KOPT-K1 (cell line): ENCODE measurements around the gene CBLN3.

Source experiments
- H3K27ac ChIP-seq: fragments of 200-600 bp; sonication (generic); 2 replicates; pipeline ENCODE4 v1.5.1; 2016; ENCODE audit warnings: antibody characterized with exemption, mild to moderate bottlenecking, low read depth, low read length; ENCODE audit not compliant: poor library complexity, severe bottlenecking
- H3K36me3 ChIP-seq: fragments of 200-600 bp; sonication (generic); 2 replicates; pipeline ENCODE4 v1.5.1; 2017; ENCODE audit warnings: antibody characterized with exemption, mild to moderate bottlenecking, low read length, moderate library complexity; ENCODE audit not compliant: insufficient read depth
- H3K9me3 ChIP-seq: fragments of 200-600 bp; sonication (generic); 2 replicates; pipeline ENCODE4 v1.5.1; 2017; ENCODE audit warnings: antibody characterized with exemption, low read length, mild to moderate bottlenecking; ENCODE audit not compliant: insufficient read depth, poor library complexity, severe bottlenecking

Gene CBLN3

DNA sequence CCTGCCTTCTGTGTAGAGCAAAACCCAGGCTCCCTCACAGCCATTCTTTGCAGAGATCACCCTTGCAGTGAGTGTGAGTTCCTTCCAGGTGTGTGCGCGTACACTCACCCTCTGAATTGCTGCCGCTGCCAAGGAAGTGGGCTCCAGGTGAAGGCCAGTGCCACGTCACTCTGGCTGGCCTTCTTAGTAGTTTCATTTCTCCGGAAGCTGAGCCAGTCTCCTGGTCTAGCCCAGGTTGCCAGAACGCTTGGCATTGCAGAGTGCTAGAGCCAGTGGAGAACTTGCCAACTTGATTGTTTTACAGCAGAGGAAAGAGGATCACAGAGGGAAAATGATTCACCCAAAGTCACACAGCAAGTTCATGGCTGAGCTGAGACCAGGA is 11.0 kb downstream of the CBLN3 start:
- Histone ChIP-seq H3K9me3 (no peaks in the 10 kb centered on the region), H3K27ac (no peak overlapping the region), H3K36me3 (no peaks in the 10 kb centered on the region)

GRCh38 chr14:24417832-24418491 is 11.5 kb downstream of the CBLN3 start:
- Histone ChIP-seq H3K36me3 (no peaks in the 10 kb centered on the region), H3K27ac (no peak overlapping the region), H3K9me3 (no peaks in the 10 kb centered on the region)

GRCh38 chr14:24416932-24417619 is 12.4 kb downstream of the CBLN3 start:
- H3K27ac ChIP-seq: no peak overlapping the region
- H3K36me3 ChIP-seq: no peaks in the 10 kb centered on the region
- no peaks in the 10 kb centered on the region for H3K9me3 ChIP-seq

GRCh38 chr14:24416254-24416931 is 13.1 kb downstream of the CBLN3 start:
- no peaks in the 10 kb centered on the region for H3K9me3 ChIP-seq
- no peak overlapping the region for H3K27ac ChIP-seq

GRCh38 chr14:24415421-24416253 is 13.8 kb downstream of the CBLN3 start:
- Histone ChIP-seq H3K9me3 (no peaks in the 10 kb centered on the region), H3K36me3 (no peaks in the 10 kb centered on the region), H3K27ac (no peak overlapping the region)

More at GRCh38 chr14:24416254-24416931, 13.1 kb downstream of the CBLN3 start:
- H3K36me3 ChIP-seq: no peaks in the 10 kb centered on the region

DNA sequence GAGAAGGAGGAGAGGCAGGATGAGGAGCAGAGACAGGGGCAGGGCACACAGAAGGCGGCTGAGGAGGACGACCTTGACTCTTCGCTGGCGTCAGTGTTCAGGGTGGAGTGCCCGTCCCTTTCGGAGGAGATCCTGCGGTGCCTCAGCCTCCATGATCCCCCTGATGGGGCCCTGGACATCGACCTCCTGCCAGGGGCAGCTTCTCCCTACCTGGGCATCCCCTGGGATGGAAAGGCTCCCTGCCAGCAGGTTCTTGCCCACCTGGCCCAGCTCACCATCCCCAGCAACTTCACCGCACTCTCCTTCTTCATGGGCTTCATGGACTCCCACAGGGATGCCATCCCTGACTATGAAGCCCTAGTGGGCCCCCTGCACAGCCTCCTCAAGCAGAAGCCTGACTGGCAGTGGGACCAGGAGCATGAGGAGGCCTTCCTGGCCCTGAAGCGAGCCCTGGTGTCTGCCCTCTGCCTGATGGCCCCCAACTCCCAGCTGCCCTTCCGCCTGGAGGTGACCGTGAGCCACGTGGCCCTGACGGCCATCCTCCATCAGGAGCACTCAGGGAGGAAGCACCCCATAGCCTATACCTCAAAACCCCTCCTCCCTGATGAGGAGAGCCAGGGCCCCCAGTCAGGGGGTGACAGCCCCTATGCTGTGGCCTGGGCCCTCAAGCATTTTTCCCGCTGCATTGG is 14.6 kb downstream of the CBLN3 start:
- no peaks in the 10 kb centered on the region for H3K9me3 ChIP-seq
- H3K27ac ChIP-seq: no peak overlapping the region
- no peaks in the 10 kb centered on the region for H3K36me3 ChIP-seq

GRCh38 chr14:24414077-24414476 is 15.4 kb downstream of the CBLN3 start:
- Histone ChIP-seq H3K27ac (no peak overlapping the region), H3K9me3 (no peaks in the 10 kb centered on the region), H3K36me3 (no peaks in the 10 kb centered on the region)

DNA sequence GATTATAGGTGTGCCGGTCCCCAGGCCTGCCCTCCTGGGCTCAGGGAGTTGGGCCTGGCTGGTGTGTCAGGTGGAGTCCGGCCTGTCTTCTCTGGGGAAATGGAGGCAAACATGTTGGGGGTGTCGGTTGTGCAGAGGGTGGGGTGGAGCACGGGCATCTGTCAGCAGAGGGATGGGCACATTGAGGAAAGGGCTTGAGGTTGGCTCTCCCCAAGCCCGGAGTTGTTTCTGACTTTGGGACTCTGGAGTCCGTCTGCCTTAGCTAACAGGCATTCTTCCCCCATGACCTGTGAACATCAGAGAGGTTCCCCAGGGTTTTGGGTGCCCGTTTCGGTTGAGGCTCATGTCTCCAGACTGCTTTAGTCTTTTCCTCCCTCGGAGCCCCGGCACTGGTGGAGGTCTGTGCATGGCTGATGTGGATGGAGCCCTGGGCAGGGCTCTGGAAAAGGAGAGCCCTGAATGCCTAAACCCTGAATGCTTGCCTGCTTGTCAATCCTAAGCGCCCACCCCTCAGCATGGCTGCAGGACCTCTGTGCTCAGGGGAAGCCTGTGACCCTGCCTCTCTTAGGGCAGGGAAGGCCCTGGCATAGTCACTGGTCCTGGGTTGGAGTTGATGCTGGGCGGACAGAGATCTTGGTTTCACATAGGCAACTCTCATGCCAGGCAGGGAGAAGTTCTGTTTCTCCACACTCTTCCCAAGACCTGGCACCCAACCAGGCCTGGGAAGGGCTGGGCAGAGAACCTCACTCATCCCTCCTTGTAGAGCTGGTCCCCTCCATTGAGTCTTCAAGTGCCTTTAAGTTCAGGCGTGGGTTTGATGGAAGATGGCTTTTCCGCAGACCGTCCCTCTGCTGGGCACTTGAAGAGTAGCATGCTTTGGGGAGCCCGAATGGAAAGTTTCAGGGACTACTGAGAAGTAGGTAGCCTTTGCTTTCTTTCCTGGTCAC is 17.8 kb downstream of the CBLN3 start:
- no peaks in the 10 kb centered on the region for H3K36me3 ChIP-seq
- H3K9me3 ChIP-seq: no peaks in the 10 kb centered on the region
- no peak overlapping the region for H3K27ac ChIP-seq

- Histone ChIP-seq H3K36me3 (no peaks in the 10 kb centered on the region), H3K27ac (no peak overlapping the region), H3K9me3 (no peaks in the 10 kb centered on the region)
Measured at GRCh38 chr14:24409956-24410355, 19.5 kb downstream of the CBLN3 start.

- Histone ChIP-seq H3K36me3 (no peaks in the 10 kb centered on the region), H3K9me3 (no peaks in the 10 kb centered on the region), H3K27ac (no peak overlapping the region)
Measured at GRCh38 chr14:24409192-24409591, 20.3 kb downstream of the CBLN3 start.

- H3K9me3 ChIP-seq: no peaks in the 10 kb centered on the region
- H3K27ac ChIP-seq: no peak overlapping the region
- H3K36me3 ChIP-seq: no peaks in the 10 kb centered on the region
Measured at GRCh38 chr14:24408764-24409163, 20.7 kb downstream of the CBLN3 start.

DNA sequence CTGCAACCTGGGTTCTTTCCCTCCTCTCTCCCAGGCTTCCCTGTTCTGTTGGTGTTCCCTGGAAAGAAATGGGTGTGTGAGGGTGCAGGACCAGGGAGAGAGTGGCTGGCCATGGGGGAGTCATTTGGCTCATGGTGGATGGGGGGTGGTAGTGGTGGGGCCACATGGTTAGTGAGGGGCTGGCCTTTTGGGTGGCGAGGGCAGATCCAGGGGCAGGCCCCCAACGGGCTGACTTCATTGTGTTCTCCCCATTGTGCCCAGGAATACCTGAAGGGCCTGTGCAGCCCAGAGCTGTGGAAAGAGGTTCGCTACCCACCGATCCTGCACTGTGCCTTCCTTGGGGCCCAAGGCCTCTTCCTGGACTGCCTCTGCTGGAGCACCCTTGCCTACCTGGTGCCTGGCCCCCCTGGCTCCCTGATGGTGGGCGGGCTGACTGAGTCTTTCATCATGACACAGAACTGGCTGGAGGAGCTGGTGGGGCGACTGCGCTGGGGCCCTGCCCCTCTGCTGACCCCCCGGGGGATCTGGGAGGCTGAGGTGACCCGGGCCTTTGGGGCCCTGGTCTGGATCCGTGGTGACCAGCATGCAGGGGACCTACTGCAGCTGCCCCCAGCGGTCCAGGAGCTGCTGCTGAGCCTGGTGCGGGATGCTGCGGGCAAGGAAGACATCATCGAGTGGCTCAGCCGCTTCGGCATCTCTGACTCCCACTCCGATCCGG is 21.7 kb downstream of the CBLN3 start:
- H3K27ac ChIP-seq: no peak overlapping the region
- H3K36me3 ChIP-seq: no peaks in the 10 kb centered on the region
- no peaks in the 10 kb centered on the region for H3K9me3 ChIP-seq

DNA sequence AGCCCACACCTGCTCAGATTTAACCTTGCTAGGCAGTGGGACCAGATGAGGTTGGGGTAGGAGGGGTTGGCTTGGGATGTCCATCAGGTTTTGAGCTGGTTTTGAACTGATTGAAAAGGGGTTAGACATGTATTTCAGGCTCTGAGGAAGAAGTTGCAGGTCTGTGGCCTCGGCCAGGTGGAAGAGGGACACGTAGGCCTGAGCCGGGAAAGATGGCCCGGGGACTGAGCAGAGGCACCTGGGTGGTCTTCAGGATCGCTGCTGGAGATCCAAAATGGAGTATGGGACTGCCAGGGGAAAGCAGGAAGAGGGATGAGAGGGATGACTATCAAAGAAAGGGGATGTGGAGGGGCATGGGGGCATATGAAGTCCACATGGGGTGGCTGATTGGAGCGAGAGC is 23.1 kb downstream of the CBLN3 start:
- no peaks in the 10 kb centered on the region for H3K9me3 ChIP-seq
- no peak overlapping the region for H3K27ac ChIP-seq
- no peaks in the 10 kb centered on the region for H3K36me3 ChIP-seq
